Panc1 (cell line): ENCODE data around the gene MSI2. TPM values are rescaled to one million over a fixed set of nuclear protein-coding genes. Genes with fewer than 3 reads are reported as not detected.

Source experiments
- ATAC-seq: fragments of 200-7000 bp; cut with Tn5 transposase; 2 replicates; pipeline ENCODE4 v1.9.1; 2020; ENCODE audit warnings: mild to moderate bottlenecking, moderate library complexity
- BruUV-seq: library from RNA; stranded (reverse); fragments of 400-500 nt; replicated peaks from 2 replicates; lab custom pipeline; 2021; lab: Mats Ljungman, UMichigan
- CTCF ChIA-PET: fragments of 300-600 bp; sonication (Branson Sonifier 250); formaldehyde crosslinking; loops from one replicate; lab custom pipeline; 2022; ENCODE audit warnings: antibody characterized with exemption; lab: Charles Lee
- POLR2A ChIA-PET: fragments of 300-600 bp; sonication (Branson Sonifier 250); formaldehyde crosslinking; loops from one replicate; lab custom pipeline; 2022; ENCODE audit warnings: antibody characterized with exemption; lab: Charles Lee
- DNase-seq: peaks from one replicate; pipeline ENCODE4 v3.0.0-alpha.2; 2010; ENCODE audit warnings: low read depth, low spot score
- H3K27ac ChIP-seq: 2 replicates; pipeline ENCODE4 v1.5.1; 2011; ENCODE audit warnings: mild to moderate bottlenecking, low read length, inconsistent platforms
- H3K27me3 ChIP-seq: fragments of 200-500 bp; sonication (Bioruptor generic); 2 replicates; pipeline ENCODE4 v1.6.0; 2014; ENCODE audit warnings: low read length, inconsistent platforms; ENCODE audit not compliant: control insufficient read depth, insufficient read depth
- H3K36me3 ChIP-seq: fragments of 200-500 bp; sonication (Bioruptor generic); 2 replicates; pipeline ENCODE4 v1.5.1; 2014; ENCODE audit warnings: inconsistent platforms, mild to moderate bottlenecking, low read length, moderate library complexity; ENCODE audit not compliant: control insufficient read depth, insufficient read depth
- H3K4me1 ChIP-seq: 2 replicates; pipeline ENCODE4 v1.5.1; 2011; ENCODE audit warnings: inconsistent platforms, mild to moderate bottlenecking, low read length, moderate library complexity; ENCODE audit not compliant: control insufficient read depth, insufficient read depth
- H3K4me3 ChIP-seq, 2 experiments: 2 replicates each; pipeline ENCODE4 v1.5.1; 2011 to 2012; ENCODE audit warnings: low read depth in 2 of 2, low read length in 2 of 2, mild to moderate bottlenecking in 2 of 2, inconsistent platforms in 1 of 2, moderate library complexity in 1 of 2
- H3K9me3 ChIP-seq: fragments of 200-500 bp; sonication (Bioruptor generic); 2 replicates; pipeline ENCODE4 v1.5.1; 2014; ENCODE audit warnings: low read depth, mild to moderate bottlenecking, inconsistent platforms, low read length, moderate library complexity; ENCODE audit not compliant: control insufficient read depth, insufficient read depth
- POLR2AphosphoS5 ChIP-seq: IDR thresholded peaks from 2 replicates; pipeline ENCODE4 v1.6.1; 2012; ENCODE audit warnings: mild to moderate bottlenecking, low read depth, low read length, moderate library complexity
- REST ChIP-seq, 2 experiments: IDR thresholded peaks; 2 replicates each; pipeline ENCODE4 v1.6.1; 2011 to 2012; ENCODE audit warnings: low read depth in 2 of 2, control low read depth in 1 of 2, low read length in 1 of 2, mild to moderate bottlenecking in 1 of 2, moderate library complexity in 1 of 2; ENCODE audit not compliant: insufficient read depth in 1 of 2
- SIN3A ChIP-seq: IDR thresholded peaks from 2 replicates; pipeline ENCODE4 v1.6.1; 2012; ENCODE audit warnings: low read depth, mild to moderate bottlenecking, low read length, moderate library complexity, borderline replicate concordance; ENCODE audit not compliant: insufficient read depth
- TCF7L2 ChIP-seq: IDR thresholded peaks from 2 replicates; pipeline ENCODE4 v1.6.1; 2011; ENCODE audit warnings: mild to moderate bottlenecking, low read depth, low read length, inconsistent platforms
- in situ Hi-C: cut with HindIII; loops from 2 replicates; pipeline ENCODE4 v1.10.0; 2016; ENCODE audit warnings: low sequenced_read_pairs, low pct_unique_long_range_greater_than_20kb
- intact Hi-C: fragments of 100-400 bp; cut with micrococcal nuclease; formaldehyde crosslinking; loops from one replicate; pipeline ENCODE4 v1.10.0; 2022; ENCODE audit not compliant: unreplicated experiment
- total RNA-seq: library from RNA; stranded (reverse); gene quantifications from one replicate; pipeline ENCODE4 v1.2.1, GENCODE V29; 2021; ENCODE audit not compliant: unreplicated experiment
- TF ChIP-seq, protein P1 (sequence below): fragments of 450-650 bp; IDR thresholded peaks from 2 replicates; pipeline ENCODE4 v1.5.1; 2017; ENCODE audit warnings: mild to moderate bottlenecking

Gene MSI2
- total RNA-seq, 1 experiment from 2014 or later: 38.5 TPM

- TF ChIP-seq POLR2AphosphoS5: no peak
- TF ChIP-seq, protein P1, sequence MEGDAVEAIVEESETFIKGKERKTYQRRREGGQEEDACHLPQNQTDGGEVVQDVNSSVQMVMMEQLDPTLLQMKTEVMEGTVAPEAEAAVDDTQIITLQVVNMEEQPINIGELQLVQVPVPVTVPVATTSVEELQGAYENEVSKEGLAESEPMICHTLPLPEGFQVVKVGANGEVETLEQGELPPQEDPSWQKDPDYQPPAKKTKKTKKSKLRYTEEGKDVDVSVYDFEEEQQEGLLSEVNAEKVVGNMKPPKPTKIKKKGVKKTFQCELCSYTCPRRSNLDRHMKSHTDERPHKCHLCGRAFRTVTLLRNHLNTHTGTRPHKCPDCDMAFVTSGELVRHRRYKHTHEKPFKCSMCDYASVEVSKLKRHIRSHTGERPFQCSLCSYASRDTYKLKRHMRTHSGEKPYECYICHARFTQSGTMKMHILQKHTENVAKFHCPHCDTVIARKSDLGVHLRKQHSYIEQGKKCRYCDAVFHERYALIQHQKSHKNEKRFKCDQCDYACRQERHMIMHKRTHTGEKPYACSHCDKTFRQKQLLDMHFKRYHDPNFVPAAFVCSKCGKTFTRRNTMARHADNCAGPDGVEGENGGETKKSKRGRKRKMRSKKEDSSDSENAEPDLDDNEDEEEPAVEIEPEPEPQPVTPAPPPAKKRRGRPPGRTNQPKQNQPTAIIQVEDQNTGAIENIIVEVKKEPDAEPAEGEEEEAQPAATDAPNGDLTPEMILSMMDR: no peak
- no peak for TF ChIP-seq REST (IDR thresholded peaks at IDR 0.05; ENCODE audit: insufficient read depth in 1 of 2, low read depth in 2 of 2, low read length in 1 of 2)
- TF ChIP-seq SIN3A: no peak
- no peak for TF ChIP-seq TCF7L2
- ATAC-seq (no peak), DNase-seq (no peak)
- Histone ChIP-seq H3K36me3 (no peaks in the 10 kb centered on the region), H3K4me1 (peaks cover 23% of the 10 kb centered on the region), H3K27ac (no peak overlapping the region), H3K9me3 (peaks cover 9% of the 10 kb centered on the region; the same call in 1 of the 2 replicates), H3K4me3 (no peak overlapping the region), H3K27me3 (no peaks in the 10 kb centered on the region)
- in situ Hi-C loops (no loop called here), intact Hi-C loops (no loop called here)
- CTCF ChIA-PET: no interaction called here
- no TSS peak for BruUV-seq
- POLR2A ChIA-PET: no interaction called here
Observed at GRCh38 chr17:57370037-57370581, 113.8 kb downstream of the MSI2 start.

DNA sequence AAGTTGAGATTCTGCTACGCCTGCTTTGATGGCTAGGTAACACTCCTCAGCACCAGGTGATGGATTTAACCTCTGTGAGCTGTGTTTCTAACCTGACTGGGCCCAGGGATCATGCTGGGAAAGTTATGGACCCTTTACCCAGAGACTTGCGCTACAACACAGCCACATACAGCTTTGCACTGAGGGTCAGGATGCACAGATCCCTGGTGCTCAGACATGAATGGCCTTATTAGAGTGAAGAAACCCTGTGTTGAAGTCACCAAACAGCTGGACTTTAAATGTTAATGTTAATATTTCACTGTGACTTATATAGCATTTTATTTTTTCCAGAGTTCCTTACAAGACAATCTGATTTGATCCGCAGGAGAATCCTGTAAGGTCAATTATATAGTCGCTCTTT is 114.3 kb downstream of the MSI2 start:
- POLR2A ChIA-PET: no interaction called here
- BruUV-seq: no TSS peak
- CTCF ChIA-PET: no interaction called here

More for the DNA sequence above, 114.3 kb downstream of the MSI2 start:
- in situ Hi-C loops (no loop called here), intact Hi-C loops (no loop called here)
- Histone ChIP-seq H3K27me3 (no peaks in the 10 kb centered on the region), H3K27ac (no peak overlapping the region), H3K4me3 (no peak overlapping the region), H3K9me3 (peaks cover 9% of the 10 kb centered on the region; the same call in 1 of the 2 replicates), H3K36me3 (no peaks in the 10 kb centered on the region), H3K4me1 (peaks cover 23% of the 10 kb centered on the region)
- ATAC-seq: no peak
- no peak for DNase-seq
- TF ChIP-seq SIN3A (no peak), TCF7L2 (no peak), POLR2AphosphoS5 (no peak)
- TF ChIP-seq, protein P1: no peak
